Pancreas (tissue), 10 donors: ENCODE results near the gene EDIL3. TPM values are rescaled to one million over a fixed set of nuclear protein-coding genes. Genes with fewer than 3 reads are reported as not detected.

Experiments
- ATAC-seq, 4 donors: fragments of 200-7000 bp; cut with Tn5 transposase; one replicate each; pipeline versions ENCODE4 v1.8.0 to v1.9.1; 2020; ENCODE audit warnings: mild to moderate bottlenecking in 4 of 4, moderate library complexity in 4 of 4
- DNase-seq, 6 donors: peaks; one replicate each; pipeline ENCODE4 v3.0.0-alpha.2; 2020
- FAIRE-seq: peaks from 2 replicates; lab custom pipeline; 2012; peaks lifted over from hg19 to GRCh38; lab: Jason Lieb, UNC
- H3K27ac ChIP-seq, 4 donors: fragments of 200-600 bp; sonication (generic); 1 replicate in 3 of 4; 2 replicates in 1 of 4; pipeline versions ENCODE4 v1.5.0 to v1.8.0; 2020
- H3K27me3 ChIP-seq, 4 donors: fragments of 200-600 bp; one replicate each; pipeline ENCODE4 v1.8.0; 2021
- H3K36me3 ChIP-seq, 3 donors: fragments of 200-600 bp; sonication (generic) in 1 of 3; one replicate each; pipeline versions ENCODE4 v1.5.0 to v1.8.0; 2020 to 2021
- H3K4me1 ChIP-seq, 3 donors: fragments of 200-600 bp; one replicate each; pipeline ENCODE4 v1.8.0; 2021
- H3K4me3 ChIP-seq, 4 donors: fragments of 200-600 bp; sonication (generic) in 2 of 4; one replicate each; pipeline versions ENCODE4 v1.5.0 to v1.8.0; 2020 to 2021
- H3K9me3 ChIP-seq, 4 donors: fragments of 200-600 bp; one replicate each; pipeline ENCODE4 v1.8.0; 2021
- WGBS, 2 donors: extraction: QIAGEN DNeasy Blood & Tissue Kit; methylation state at CpG; one replicate each; pipeline ENCODE4 v1.1.7; 2013; 5-methylcytosine and 5-hydroxymethylcytosine counted together
- intact Hi-C, 3 donors: fragments of 100-400 bp; cut with DNase I; formaldehyde crosslinking; loops; one replicate each; pipeline versions ENCODE4 v1.11.1 to v1.14.2; 2022
- polyA plus RNA-seq, 2 donors: library from polyadenylated mRNA; stranded (reverse); fragments of 200-250 nt; gene quantifications; one replicate each; pipeline ENCODE4 v1.2.3, GENCODE V29; 2013
- total RNA-seq, 6 donors: library from RNA; stranded (reverse); fragmentation: NEBNext Ultra II Directional in 4 of 6; extraction: Animal tissue kit (Norgen Biotek cat#: 25700) in 4 of 6; gene quantifications; one replicate each; pipeline versions ENCODE4 v1.2.1 to v1.2.4, GENCODE V29; 2021 to 2023
- TF ChIP-seq, protein P1 (sequence below), 4 donors: fragments of 200-600 bp; sonication (generic) in 3 of 4; IDR thresholded peaks; one replicate each; pipeline versions ENCODE4 v1.5.0 to v1.8.0; 2021; ENCODE audit warnings: antibody characterized with exemption in 4 of 4
- donor health status: healthy with polysubstance abuse.
- donor health status: DM: no; HTN: no; CAD: no; lungs with moderate emphysema.
- donor health status: DM: no; HTN: no; CAD: no.
- donor health status: control.
- donor health status: control.
- donor health status: Bipolar disorder and iron deficiency.
- donor health status: DM: yes; HTN: yes; CAD: no.
- donor health status: DM: no; HTN: no; CAD: no.
- donor health status: DM: no; HTN: no; CAD: no.
- donor health status: DM: yes; HTN: yes; CAD: no.

The EDIL3 gene
- total and polyA plus RNA-seq, 8 donors = 0.63 to 9.7 (median 1.7) TPM

- Histone ChIP-seq H3K4me3 (no peak overlapping the region), H3K27me3 (no peaks in the 10 kb centered on the region), H3K9me3 (no peaks in the 10 kb centered on the region), H3K4me1 (no peaks in the 10 kb centered on the region), H3K36me3 (no peaks in the 10 kb centered on the region), H3K27ac (no peak overlapping the region)
- DNase-seq = no peak
- ATAC-seq = no peak
- TF ChIP-seq, protein P1, sequence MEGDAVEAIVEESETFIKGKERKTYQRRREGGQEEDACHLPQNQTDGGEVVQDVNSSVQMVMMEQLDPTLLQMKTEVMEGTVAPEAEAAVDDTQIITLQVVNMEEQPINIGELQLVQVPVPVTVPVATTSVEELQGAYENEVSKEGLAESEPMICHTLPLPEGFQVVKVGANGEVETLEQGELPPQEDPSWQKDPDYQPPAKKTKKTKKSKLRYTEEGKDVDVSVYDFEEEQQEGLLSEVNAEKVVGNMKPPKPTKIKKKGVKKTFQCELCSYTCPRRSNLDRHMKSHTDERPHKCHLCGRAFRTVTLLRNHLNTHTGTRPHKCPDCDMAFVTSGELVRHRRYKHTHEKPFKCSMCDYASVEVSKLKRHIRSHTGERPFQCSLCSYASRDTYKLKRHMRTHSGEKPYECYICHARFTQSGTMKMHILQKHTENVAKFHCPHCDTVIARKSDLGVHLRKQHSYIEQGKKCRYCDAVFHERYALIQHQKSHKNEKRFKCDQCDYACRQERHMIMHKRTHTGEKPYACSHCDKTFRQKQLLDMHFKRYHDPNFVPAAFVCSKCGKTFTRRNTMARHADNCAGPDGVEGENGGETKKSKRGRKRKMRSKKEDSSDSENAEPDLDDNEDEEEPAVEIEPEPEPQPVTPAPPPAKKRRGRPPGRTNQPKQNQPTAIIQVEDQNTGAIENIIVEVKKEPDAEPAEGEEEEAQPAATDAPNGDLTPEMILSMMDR (IDR thresholded peaks at IDR 0.05) = no peak
- intact Hi-C loops = no loop called here
- 55 to 58% methylated on average over 4 of the region's 4 CpGs for WGBS, 2 donors
- no peak for FAIRE-seq
These were observed 125.2 kb downstream of the EDIL3 start for GRCh38 chr5:84259283-84260045.

- 42 to 50% methylated on average over 2 of the region's 2 CpGs for WGBS, 2 donors
- DNase-seq = no peak
- Histone ChIP-seq H3K27ac (no peak overlapping the region), H3K4me1 (no peaks in the 10 kb centered on the region), H3K36me3 (no peaks in the 10 kb centered on the region), H3K9me3 (no peaks in the 10 kb centered on the region), H3K27me3 (no peaks in the 10 kb centered on the region), H3K4me3 (no peak overlapping the region)
- TF ChIP-seq, protein P1 (IDR thresholded peaks at IDR 0.05) = no peak
- ATAC-seq = no peak
- intact Hi-C loops = no loop called here
- FAIRE-seq = no peak
These were observed 127.6 kb downstream of the EDIL3 start for GRCh38 chr5:84257061-84257460.

DNA sequence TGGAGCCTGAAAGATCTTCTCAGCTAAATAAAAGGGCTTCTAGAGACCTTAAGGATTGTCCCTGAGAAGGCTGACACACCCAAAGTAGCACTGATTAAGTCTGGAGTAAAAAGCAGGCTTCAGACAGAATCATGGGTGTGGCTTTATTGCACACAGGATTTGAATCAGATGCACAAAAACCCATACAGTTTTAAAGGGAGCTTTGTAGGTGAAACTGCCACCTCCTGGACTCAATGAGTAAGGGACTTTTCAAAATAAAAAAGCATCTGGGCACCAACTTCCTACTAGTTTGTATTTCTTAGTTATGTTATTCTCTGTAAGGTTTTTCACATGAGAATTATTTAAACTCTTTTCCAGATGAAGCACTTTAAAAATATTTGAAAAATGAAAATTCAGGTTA lies 129.4 kb downstream of the EDIL3 start:
- Histone ChIP-seq H3K27me3 (no peaks in the 10 kb centered on the region), H3K4me1 (no peaks in the 10 kb centered on the region), H3K27ac (no peak overlapping the region), H3K36me3 (no peaks in the 10 kb centered on the region), H3K9me3 (no peaks in the 10 kb centered on the region), H3K4me3 (no peak overlapping the region)
- TF ChIP-seq, protein P1 (IDR thresholded peaks at IDR 0.05) = no peak
- ATAC-seq (no peak), DNase-seq (no peak), FAIRE-seq (no peak)
- intact Hi-C loops = no loop called here

GRCh38 chr5:84253946-84254345 lies 130.7 kb downstream of the EDIL3 start:
- TF ChIP-seq, protein P1 (IDR thresholded peaks at IDR 0.05) = no peak
- DNase-seq (no peak), FAIRE-seq (no peak), ATAC-seq (no peak)
- no peaks in the 10 kb centered on the region for H3K36me3 ChIP-seq
- 37 to 41% methylated on average over 1 of the region's 1 CpG for WGBS, 2 donors
- intact Hi-C loops = no loop called here
- no peaks in the 10 kb centered on the region for H3K9me3 ChIP-seq
- no peaks in the 10 kb centered on the region for H3K27me3 ChIP-seq
- no peak overlapping the region for H3K27ac ChIP-seq
- no peak overlapping the region for H3K4me3 ChIP-seq
- H3K4me1 ChIP-seq = no peaks in the 10 kb centered on the region

DNA sequence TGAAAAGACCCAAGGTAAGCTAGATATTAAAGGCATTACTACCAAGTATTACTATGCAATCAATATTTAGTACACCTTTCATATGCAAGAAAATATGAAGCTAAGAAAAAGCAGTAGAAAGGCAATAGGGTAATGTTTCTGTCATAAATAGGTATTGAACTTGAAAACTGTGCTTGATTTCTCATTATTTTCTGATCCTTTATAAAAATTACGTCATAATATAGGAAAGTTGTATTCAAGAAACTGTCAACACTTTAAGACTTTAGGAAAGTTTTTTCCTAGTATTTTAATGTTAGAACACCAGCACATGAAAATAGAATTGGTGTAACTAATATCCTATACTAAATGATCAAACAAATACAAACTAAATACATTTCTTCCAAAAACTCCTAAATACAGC lies 133.2 kb downstream of the EDIL3 start:
- no peaks in the 10 kb centered on the region for H3K27me3 ChIP-seq
- no peak for FAIRE-seq
- intact Hi-C loops = no loop called here
- ATAC-seq = no peak
- WGBS, 2 donors = 53 to 64% methylated on average over 1 of the region's 1 CpG
- no peak overlapping the region for H3K4me3 ChIP-seq
- TF ChIP-seq, protein P1 (IDR thresholded peaks at IDR 0.05) = no peak
- H3K9me3 ChIP-seq = no peaks in the 10 kb centered on the region
- DNase-seq = no peak
- H3K27ac ChIP-seq = no peak overlapping the region
- H3K4me1 ChIP-seq = no peaks in the 10 kb centered on the region
- no peaks in the 10 kb centered on the region for H3K36me3 ChIP-seq
